Measurements from ENCODE around the gene NKX6-1. TPM values are rescaled to one million over a fixed set of nuclear protein-coding genes. Genes with fewer than 3 reads are reported as not detected.

NKX6-1 gene
- total RNA-seq, 2 experiments from 2014 or later: not detected

DNA sequence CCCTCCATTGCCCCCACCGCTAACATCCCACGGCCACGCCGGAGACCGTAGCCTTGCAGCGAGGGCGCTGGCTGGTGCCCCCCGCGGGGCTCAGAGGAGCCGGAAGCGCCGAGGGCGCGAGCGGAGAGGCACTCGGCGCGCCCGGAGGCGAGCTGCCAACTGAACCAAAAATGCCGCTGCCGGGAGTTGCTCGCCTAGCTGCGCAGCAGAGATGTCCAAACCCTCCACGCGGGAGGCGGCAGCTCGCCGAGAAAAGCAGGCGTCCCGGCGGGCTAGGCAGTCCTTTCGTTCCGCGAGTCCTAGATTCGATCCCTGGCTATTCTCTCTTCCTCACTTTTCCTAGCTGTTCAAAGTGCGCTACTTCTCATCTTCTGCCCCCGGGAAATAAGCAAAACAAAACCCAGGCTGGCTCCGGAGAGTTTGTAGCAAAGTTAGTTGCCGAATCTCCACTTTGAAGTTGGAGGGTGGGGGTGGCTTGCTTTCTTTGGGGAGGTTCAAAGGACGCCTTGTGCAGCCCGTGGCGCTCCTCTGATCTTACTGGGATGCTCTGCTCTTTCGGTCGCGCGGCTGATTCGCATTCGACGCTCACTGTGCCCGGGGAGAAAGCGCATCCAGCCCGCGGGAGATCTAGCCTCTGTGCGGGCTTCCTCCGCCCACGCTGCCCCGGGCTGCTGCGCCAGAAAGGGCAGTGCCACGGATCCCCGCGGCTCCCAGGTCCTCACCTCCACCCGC, 723 bp downstream of the NKX6-1 start:
- H3K27ac ChIP-seq (ENCODE audit: low read depth, low read length, poor library complexity, severe bottlenecking): no peak overlapping the region
- TF ChIP-seq, protein P1, sequence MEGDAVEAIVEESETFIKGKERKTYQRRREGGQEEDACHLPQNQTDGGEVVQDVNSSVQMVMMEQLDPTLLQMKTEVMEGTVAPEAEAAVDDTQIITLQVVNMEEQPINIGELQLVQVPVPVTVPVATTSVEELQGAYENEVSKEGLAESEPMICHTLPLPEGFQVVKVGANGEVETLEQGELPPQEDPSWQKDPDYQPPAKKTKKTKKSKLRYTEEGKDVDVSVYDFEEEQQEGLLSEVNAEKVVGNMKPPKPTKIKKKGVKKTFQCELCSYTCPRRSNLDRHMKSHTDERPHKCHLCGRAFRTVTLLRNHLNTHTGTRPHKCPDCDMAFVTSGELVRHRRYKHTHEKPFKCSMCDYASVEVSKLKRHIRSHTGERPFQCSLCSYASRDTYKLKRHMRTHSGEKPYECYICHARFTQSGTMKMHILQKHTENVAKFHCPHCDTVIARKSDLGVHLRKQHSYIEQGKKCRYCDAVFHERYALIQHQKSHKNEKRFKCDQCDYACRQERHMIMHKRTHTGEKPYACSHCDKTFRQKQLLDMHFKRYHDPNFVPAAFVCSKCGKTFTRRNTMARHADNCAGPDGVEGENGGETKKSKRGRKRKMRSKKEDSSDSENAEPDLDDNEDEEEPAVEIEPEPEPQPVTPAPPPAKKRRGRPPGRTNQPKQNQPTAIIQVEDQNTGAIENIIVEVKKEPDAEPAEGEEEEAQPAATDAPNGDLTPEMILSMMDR (conservative IDR thresholded peaks at IDR 0.05; ENCODE audit: low read length): no peak
- no peak for TF ChIP-seq EZH2phosphoT487 (IDR thresholded peaks at IDR 0.05; ENCODE audit: borderline replicate concordance, low read depth, low read length)
- H3K4me2 ChIP-seq (ENCODE audit: low read length): no peak overlapping the region
- H3K4me3 ChIP-seq (ENCODE audit: low read depth, low read length, poor library complexity, severe bottlenecking): no peak overlapping the region
- H3K36me3 ChIP-seq (ENCODE audit: insufficient read depth, low read length): no peaks in the 10 kb centered on the region
- no peaks in the 10 kb centered on the region for H3K9me2 ChIP-seq (ENCODE audit: insufficient read depth, low read length)
- no peaks in the 10 kb centered on the region for H3K79me2 ChIP-seq (ENCODE audit: insufficient read depth, low read depth, low read length)
- H3K4me1 ChIP-seq (ENCODE audit: insufficient read depth, low read length, poor library complexity, severe bottlenecking): no peaks in the 10 kb centered on the region
- intact Hi-C loops (cut with micrococcal nuclease; ENCODE audit: unreplicated experiment): no loop called here
- H4K20me1 ChIP-seq (ENCODE audit: insufficient read depth, low read length): no peaks in the 10 kb centered on the region
- ChIA-PET CTCF (ENCODE audit: unreplicated experiment) (no interaction called here), POLR2A (no interaction called here)
- no TSS peak for BruUV-seq (replicated peaks)
- DNase-seq (ENCODE audit: low spot score): no peak
- H3K9me3 ChIP-seq (ENCODE audit: low read length): no peaks in the 10 kb centered on the region
- no peak overlapping the region for H2AFZ ChIP-seq (ENCODE audit: low read length)

DNA sequence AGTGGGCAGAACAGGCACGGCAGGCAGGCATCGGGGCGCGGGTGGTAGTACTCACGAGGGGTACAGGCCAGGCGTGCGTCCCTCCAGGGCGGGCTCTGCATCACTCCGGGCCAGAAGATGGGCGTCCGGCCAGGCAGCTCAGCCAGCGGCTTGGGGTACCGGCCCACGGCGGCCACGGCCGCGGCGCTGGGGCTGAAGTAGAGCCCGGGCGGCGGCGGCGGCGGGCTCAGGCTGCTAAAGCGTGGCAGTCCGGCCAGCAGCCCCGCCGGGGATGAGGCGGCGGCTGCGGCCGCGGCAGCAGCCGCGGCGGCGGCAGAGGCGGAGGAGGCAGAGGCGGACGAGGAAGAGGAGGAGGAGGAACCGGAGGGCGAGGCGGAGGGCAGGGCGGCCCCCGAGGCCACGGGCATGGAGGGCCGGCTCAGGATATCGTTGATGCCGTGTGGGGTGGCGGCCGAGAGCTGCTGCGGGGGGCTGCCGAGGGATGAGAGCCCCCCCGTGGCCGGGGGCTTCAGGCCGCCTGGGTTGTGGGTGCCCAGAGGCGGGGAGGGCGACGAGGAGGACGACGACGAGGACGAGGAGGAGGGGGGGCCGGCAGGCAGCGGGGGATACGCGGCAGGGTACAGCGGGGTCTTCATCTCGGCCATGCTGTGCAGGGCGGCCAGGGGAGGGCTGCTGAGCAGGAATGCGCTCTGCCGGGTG, 1.4 kb downstream of the NKX6-1 start:
- Histone ChIP-seq H3K27ac (ENCODE audit: low read depth, low read length, poor library complexity, severe bottlenecking) (no peak overlapping the region), H4K20me1 (ENCODE audit: insufficient read depth, low read length) (no peaks in the 10 kb centered on the region), H3K79me2 (ENCODE audit: insufficient read depth, low read depth, low read length) (no peaks in the 10 kb centered on the region), H3K4me3 (ENCODE audit: low read depth, low read length, poor library complexity, severe bottlenecking) (no peak overlapping the region), H3K4me1 (ENCODE audit: insufficient read depth, low read length, poor library complexity, severe bottlenecking) (no peaks in the 10 kb centered on the region), H3K36me3 (ENCODE audit: insufficient read depth, low read length) (no peaks in the 10 kb centered on the region), H3K9me3 (ENCODE audit: low read length) (no peaks in the 10 kb centered on the region), H3K4me2 (ENCODE audit: low read length) (no peak overlapping the region), H3K9me2 (ENCODE audit: insufficient read depth, low read length) (no peaks in the 10 kb centered on the region), H2AFZ (ENCODE audit: low read length) (no peak overlapping the region)
- intact Hi-C loops (cut with micrococcal nuclease; ENCODE audit: unreplicated experiment): no loop called here
- TF ChIP-seq, protein P1 (conservative IDR thresholded peaks at IDR 0.05; ENCODE audit: low read length): no peak
- TF ChIP-seq EZH2phosphoT487 (IDR thresholded peaks at IDR 0.05; ENCODE audit: borderline replicate concordance, low read depth, low read length): no peak
- no TSS peak for BruUV-seq (replicated peaks)
- ChIA-PET CTCF (ENCODE audit: unreplicated experiment) (no interaction called here), POLR2A (no interaction called here)
- DNase-seq (ENCODE audit: low spot score): no peak

All from OCI-LY7 (cell line).